Measurements from ENCODE around the gene PM20D2. TPM values are rescaled to one million over a fixed set of nuclear protein-coding genes. Genes with fewer than 3 reads are reported as not detected.

Gene PM20D2
- total RNA-seq, 1 experiment from 2014 or later: 28.8 TPM

- TF ChIP-seq CTCF (conservative IDR thresholded peaks at IDR 0.05) (no peak), EZH2 (IDR thresholded peaks at IDR 0.05; ENCODE audit: low read depth) (no peak)
- Histone ChIP-seq H3F3A (ENCODE audit: insufficient read depth, low read depth) (no peaks in the 10 kb centered on the region), H3K27ac (no peak overlapping the region), H3K79me2 (ENCODE audit: low read depth) (no peaks in the 10 kb centered on the region), H3K4me1 (replicated peaks; ENCODE audit: insufficient read depth) (no peaks in the 10 kb centered on the region), H3K36me3 (ENCODE audit: low read depth) (no peaks in the 10 kb centered on the region), H4K20me1 (ENCODE audit: insufficient read depth) (no peaks in the 10 kb centered on the region), H3K9me3 (ENCODE audit: insufficient read depth, low read depth) (no peaks in the 10 kb centered on the region), H3K4me2 (no peak overlapping the region), H3K9me2 (ENCODE audit: insufficient read depth) (no peaks in the 10 kb centered on the region), H2AFZ (no peak overlapping the region), H3K27me3 (ENCODE audit: insufficient read depth, low read depth) (no peaks in the 10 kb centered on the region), H3K4me3 (no peak overlapping the region)
- BruUV-seq (replicated peaks): no TSS peak
- intact Hi-C loops (cut with micrococcal nuclease; ENCODE audit: unreplicated experiment): no loop called here
- ChIA-PET CTCF (no interaction called here), POLR2A (ENCODE audit: unreplicated experiment) (no interaction called here)
- no peak for DNase-seq
Measured at GRCh38 chr6:89212472-89212871, 66.6 kb downstream of the PM20D2 start.

- H3K4me2 ChIP-seq: no peak overlapping the region
- H4K20me1 ChIP-seq (ENCODE audit: insufficient read depth): no peaks in the 10 kb centered on the region
- H3K4me1 ChIP-seq (replicated peaks; ENCODE audit: insufficient read depth): no peaks in the 10 kb centered on the region
- no peak overlapping the region for H3K27ac ChIP-seq
- intact Hi-C loops (cut with micrococcal nuclease; ENCODE audit: unreplicated experiment): no loop called here
- H3K27me3 ChIP-seq (ENCODE audit: insufficient read depth, low read depth): no peaks in the 10 kb centered on the region
- TF ChIP-seq CTCF (conservative IDR thresholded peaks at IDR 0.05) (no peak), EZH2 (IDR thresholded peaks at IDR 0.05; ENCODE audit: low read depth) (no peak)
- H3F3A ChIP-seq (ENCODE audit: insufficient read depth, low read depth): no peaks in the 10 kb centered on the region
- no peak overlapping the region for H2AFZ ChIP-seq
- no peaks in the 10 kb centered on the region for H3K79me2 ChIP-seq (ENCODE audit: low read depth)
- no peak overlapping the region for H3K4me3 ChIP-seq
- POLR2A ChIA-PET (ENCODE audit: unreplicated experiment): no interaction called here
- CTCF ChIA-PET: no interaction called here
- no peaks in the 10 kb centered on the region for H3K9me3 ChIP-seq (ENCODE audit: insufficient read depth, low read depth)
- no peak for DNase-seq
- H3K36me3 ChIP-seq (ENCODE audit: low read depth): no peaks in the 10 kb centered on the region
- no peaks in the 10 kb centered on the region for H3K9me2 ChIP-seq (ENCODE audit: insufficient read depth)
- BruUV-seq (replicated peaks): no TSS peak
Measured at GRCh38 chr6:89214197-89214596, 68.3 kb downstream of the PM20D2 start.

Other genes starting within 250 kb of the PM20D2 start
- 13.3 and 15.2 TPM in 2 replicates for gene RNGTT, start 182.4 kb upstream of the PM20D2 start, total RNA-seq (2021)
- 58.3 and 66.9 TPM in 2 replicates for gene PNRC1, start 65.3 kb upstream of the PM20D2 start, total RNA-seq (2021)
- gene SRSF12, start 28.0 kb upstream of the PM20D2 start, total RNA-seq (2021): not detected in 2 replicates
- gene GABRR1, start 71.3 kb downstream of the PM20D2 start, total RNA-seq (2021): not detected in 2 replicates
- 0.52 TPM in 1 of 2 replicates, not detected in the other for gene GABRR2, start 169.2 kb downstream of the PM20D2 start, total RNA-seq (2021)
- gene UBE2J1, start 206.7 kb downstream of the PM20D2 start, total RNA-seq (2021): 19.8 and 29.0 TPM in 2 replicates